T-helper 1 cell treated with Interleukin-12 subunit alpha and Interleukin-12 subunit beta and Interleukin-4 antibody, amounts not matched to agents 30 μg/mL and 1 μg/mL, for 36 hours (primary cell): ENCODE data around the gene DOK4.
"Not testable (repeated sequence)": the region's sequence is repeated elsewhere in the genome, so short reads cannot be mapped to it uniquely, and the experiment has no call there.

Experiments used
- H3K27ac Mint-ChIP-seq: one replicate; pipeline ENCODE4 v1.8.0; 2021; ENCODE audit warnings: mild to moderate bottlenecking, mixed read lengths
- H3K27me3 Mint-ChIP-seq: one replicate; pipeline ENCODE4 v1.8.0; 2021; ENCODE audit warnings: low read depth, mixed read lengths
- H3K36me3 Mint-ChIP-seq: one replicate; pipeline ENCODE4 v1.8.0; 2021; ENCODE audit warnings: low read depth, mixed read lengths
- H3K4me1 Mint-ChIP-seq: one replicate; pipeline ENCODE4 v1.8.0; 2021; ENCODE audit warnings: low read depth, mixed read lengths
- H3K4me3 Mint-ChIP-seq: one replicate; pipeline ENCODE4 v1.8.0; 2021; ENCODE audit warnings: mild to moderate bottlenecking, moderate library complexity, mixed read lengths
- H3K9me3 Mint-ChIP-seq: one replicate; pipeline ENCODE4 v1.8.0; 2021; ENCODE audit warnings: mixed read lengths

Gene DOK4

GRCh38 chr16:57500578-57501111, 14.4 kb upstream of the DOK4 start:
- H3K9me3 Mint-ChIP-seq: no peaks in the 10 kb centered on the region
- no peaks in the 10 kb centered on the region for H3K27me3 Mint-ChIP-seq
- H3K36me3 Mint-ChIP-seq: no peaks in the 10 kb centered on the region
- H3K4me3 Mint-ChIP-seq: no peak overlapping the region
- H3K27ac Mint-ChIP-seq: no peak overlapping the region
- H3K4me1 Mint-ChIP-seq: peaks cover 11% of the 10 kb centered on the region

- not testable (repeated sequence) for H3K9me3 Mint-ChIP-seq, H3K27me3 Mint-ChIP-seq, H3K4me3 Mint-ChIP-seq, H3K27ac Mint-ChIP-seq, H3K36me3 Mint-ChIP-seq
- H3K4me1 Mint-ChIP-seq: peaks cover 11% of the 10 kb centered on the region
Measured at GRCh38 chr16:57499941-57500340, 13.6 kb upstream of the DOK4 start.

GRCh38 chr16:57498031-57498430, 11.7 kb upstream of the DOK4 start:
- Mint-ChIP-seq H3K4me1 (peaks cover 11% of the 10 kb centered on the region), H3K36me3 (no peaks in the 10 kb centered on the region), H3K27ac (no peak overlapping the region), H3K4me3 (no peak overlapping the region), H3K27me3 (peaks cover 9% of the 10 kb centered on the region), H3K9me3 (no peaks in the 10 kb centered on the region)

DNA sequence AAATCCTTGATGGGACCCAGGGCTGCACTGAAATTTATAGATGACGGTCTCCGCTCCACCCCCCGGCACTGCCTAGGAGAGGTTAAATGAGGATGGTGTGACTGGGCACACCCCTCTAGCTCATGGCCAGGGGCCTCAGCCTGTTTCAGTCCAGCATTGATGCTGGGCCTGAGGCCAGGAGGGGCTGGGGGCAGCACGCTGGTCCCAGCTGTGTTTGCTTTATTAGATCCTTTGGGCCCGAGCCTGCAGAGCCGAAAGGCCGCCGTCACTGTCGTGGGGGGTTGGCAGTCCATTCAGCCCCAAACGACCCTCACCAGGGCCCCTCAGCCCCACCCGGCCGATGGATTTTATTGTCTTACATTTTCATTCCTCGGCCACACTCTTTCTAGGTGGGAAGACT, 10.8 kb upstream of the DOK4 start:
- Mint-ChIP-seq H3K36me3 (no peaks in the 10 kb centered on the region), H3K4me1 (peaks cover 11% of the 10 kb centered on the region), H3K27me3 (peaks cover 12% of the 10 kb centered on the region), H3K4me3 (no peak overlapping the region), H3K27ac (no peak overlapping the region), H3K9me3 (no peaks in the 10 kb centered on the region)

GRCh38 chr16:57493767-57494166, 7.5 kb upstream of the DOK4 start:
- H3K4me1 Mint-ChIP-seq: no peaks in the 10 kb centered on the region
- no peaks in the 10 kb centered on the region for H3K36me3 Mint-ChIP-seq
- H3K4me3 Mint-ChIP-seq: no peak overlapping the region
- no peak overlapping the region for H3K27ac Mint-ChIP-seq
- no peaks in the 10 kb centered on the region for H3K9me3 Mint-ChIP-seq
- peaks cover 16% of the 10 kb centered on the region for H3K27me3 Mint-ChIP-seq

GRCh38 chr16:57489229-57489628, 2.9 kb upstream of the DOK4 start:
- H3K4me1 Mint-ChIP-seq: peaks cover 10% of the 10 kb centered on the region
- H3K27ac Mint-ChIP-seq: no peak overlapping the region
- H3K36me3 Mint-ChIP-seq: no peaks in the 10 kb centered on the region

DNA sequence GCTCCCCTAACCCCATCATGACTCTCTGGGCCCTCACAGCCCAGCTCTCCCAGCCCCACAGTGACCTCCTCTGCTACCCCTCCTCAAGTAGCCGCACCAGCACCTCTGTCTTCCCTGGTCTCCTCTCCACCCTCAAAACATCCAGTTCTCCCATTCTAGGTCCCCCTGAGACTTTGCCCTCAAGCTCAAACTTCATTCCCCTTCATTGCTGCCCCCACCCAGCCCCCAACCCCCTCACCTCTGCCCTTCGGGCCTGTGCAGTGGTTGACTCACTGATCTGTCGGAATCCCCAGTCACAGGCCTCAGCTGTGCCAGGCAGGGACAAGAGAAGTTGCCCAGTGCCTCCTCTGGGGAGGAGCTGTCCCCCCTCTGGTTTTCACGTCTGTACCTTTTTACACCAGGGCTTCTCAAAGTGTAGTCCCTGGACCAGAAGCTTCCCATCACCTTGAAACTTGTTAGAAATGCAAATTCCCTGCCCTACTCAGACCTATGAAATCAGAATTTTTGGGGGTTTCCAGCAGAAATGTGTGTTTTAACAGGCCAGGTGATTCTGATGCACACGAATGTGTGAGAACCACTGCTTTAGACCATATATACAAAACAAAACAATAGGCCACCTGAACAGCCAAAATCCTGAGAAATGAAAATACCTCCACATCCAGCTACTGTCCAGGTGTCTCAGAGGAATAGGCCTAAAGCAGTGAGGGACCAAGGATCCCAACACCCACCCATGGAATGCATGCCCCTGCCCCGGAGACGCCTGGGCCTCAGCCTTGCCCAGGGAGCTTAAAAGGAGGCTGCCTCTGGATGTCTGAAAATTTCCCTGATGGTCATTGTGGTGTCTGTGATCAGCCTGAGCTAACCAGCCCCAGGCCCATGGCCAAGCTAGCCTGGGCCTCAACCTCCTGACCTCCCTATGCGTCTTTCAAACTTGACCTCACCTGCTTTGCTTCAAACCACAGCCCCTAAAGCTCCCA, 853 bp upstream of the DOK4 start:
- no peaks in the 10 kb centered on the region for H3K9me3 Mint-ChIP-seq

More at GRCh38 chr16:57489229-57489628, 2.9 kb upstream of the DOK4 start:
- no peak overlapping the region for H3K4me3 Mint-ChIP-seq
- peaks cover 21% of the 10 kb centered on the region for H3K27me3 Mint-ChIP-seq
- no peaks in the 10 kb centered on the region for H3K9me3 Mint-ChIP-seq

DNA sequence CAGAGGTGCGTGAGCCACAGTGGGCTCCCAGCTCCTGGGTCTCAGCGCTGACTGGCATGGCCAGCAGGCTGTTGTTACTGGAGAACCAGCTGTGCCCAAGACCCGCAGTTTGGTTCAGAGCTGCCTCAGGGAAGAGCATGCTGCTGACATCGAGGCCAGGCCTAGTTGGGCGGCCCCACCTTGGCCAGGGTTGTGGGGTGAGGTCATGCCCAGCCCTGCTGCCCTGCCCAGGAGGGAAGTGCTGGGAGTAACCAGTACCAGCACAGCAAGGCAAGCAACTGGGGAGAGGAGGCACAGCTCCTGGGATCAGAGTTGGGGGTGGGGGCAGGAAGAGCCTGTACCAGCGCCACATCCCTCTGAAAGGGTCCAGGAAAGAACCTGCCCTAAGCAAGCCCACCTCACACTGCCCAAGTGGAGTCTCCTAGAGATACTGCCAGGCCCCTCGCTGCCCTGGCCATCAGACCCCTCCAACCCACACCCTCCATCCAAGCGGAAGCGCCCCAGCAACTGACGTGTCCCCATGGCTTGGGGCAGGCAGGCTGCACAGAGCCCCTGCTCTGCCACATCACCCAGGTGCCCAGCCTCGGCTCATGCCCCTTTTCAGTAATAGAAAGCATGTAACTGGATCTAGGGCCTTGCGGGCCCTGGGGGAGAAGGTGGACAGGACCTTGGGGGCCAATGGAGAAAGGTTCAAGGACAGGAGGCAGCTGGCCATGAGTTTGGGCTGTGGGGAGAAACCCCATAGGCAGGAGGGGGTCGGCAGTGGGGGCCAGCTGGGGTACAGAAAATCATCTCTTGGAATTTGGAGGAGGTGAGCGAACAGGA, 990 bp downstream of the DOK4 start:
- no peak overlapping the region for H3K27ac Mint-ChIP-seq
- no peaks in the 10 kb centered on the region for H3K36me3 Mint-ChIP-seq

More for the DNA sequence above, 853 bp upstream of the DOK4 start:
- H3K36me3 Mint-ChIP-seq: no peaks in the 10 kb centered on the region
- peaks cover 13% of the 10 kb centered on the region for H3K27me3 Mint-ChIP-seq
- peaks cover 10% of the 10 kb centered on the region for H3K4me1 Mint-ChIP-seq
- peak overlapping the region; percentile 59 for H3K27ac Mint-ChIP-seq
- H3K4me3 Mint-ChIP-seq: peak overlapping the region; percentile 78

GRCh38 chr16:57484515-57485005, 1.7 kb downstream of the DOK4 start:
- no peaks in the 10 kb centered on the region for H3K36me3 Mint-ChIP-seq
- peaks cover 8% of the 10 kb centered on the region for H3K27me3 Mint-ChIP-seq
- peaks cover 10% of the 10 kb centered on the region for H3K4me1 Mint-ChIP-seq
- no peaks in the 10 kb centered on the region for H3K9me3 Mint-ChIP-seq
- H3K27ac Mint-ChIP-seq: no peak overlapping the region
- no peak overlapping the region for H3K4me3 Mint-ChIP-seq

More for the DNA sequence above, 990 bp downstream of the DOK4 start:
- Mint-ChIP-seq H3K4me3 (peak overlapping the region; percentile 82), H3K9me3 (no peaks in the 10 kb centered on the region), H3K4me1 (peaks cover 10% of the 10 kb centered on the region), H3K27me3 (peaks cover 8% of the 10 kb centered on the region)

DNA sequence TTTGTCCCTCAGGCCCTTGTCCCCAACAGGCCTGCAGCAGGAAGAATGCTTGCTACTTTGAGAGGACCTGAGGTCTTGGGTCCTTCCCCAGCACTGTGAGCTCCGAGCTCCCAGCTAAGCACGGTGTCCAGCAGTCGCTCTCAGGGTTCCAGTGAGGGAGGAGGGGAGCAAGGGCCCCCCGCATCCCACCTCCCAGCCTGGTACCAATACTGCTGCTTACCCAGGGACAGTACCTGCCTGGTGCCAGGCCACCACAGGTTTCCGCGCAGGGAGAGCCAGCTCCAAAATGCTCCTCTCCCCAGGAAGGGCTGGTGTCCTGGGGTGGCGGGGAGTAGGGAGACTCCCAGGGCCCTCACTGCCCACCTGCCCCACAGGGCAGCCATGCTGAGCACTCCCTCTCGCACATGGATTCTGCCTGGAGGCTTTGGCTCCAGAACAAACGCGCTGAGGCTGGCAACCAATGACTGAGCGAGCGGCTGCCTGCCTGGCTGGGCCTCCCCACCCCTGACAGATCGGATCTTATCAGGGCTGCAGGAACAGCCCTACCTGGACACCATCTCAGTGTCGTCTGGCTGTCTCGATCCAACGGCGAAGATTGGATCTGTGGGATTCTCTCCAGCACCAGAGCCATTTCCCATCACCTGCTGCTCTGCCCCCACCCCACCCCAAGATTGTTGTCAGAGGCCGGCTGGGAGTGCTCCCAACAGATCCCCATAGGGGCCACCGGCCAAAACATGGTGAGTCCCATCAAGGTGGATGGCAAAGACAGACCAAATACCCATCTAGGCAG, 2.4 kb downstream of the DOK4 start:
- no peaks in the 10 kb centered on the region for H3K36me3 Mint-ChIP-seq
- H3K4me1 Mint-ChIP-seq: peaks cover 13% of the 10 kb centered on the region
- H3K4me3 Mint-ChIP-seq: no peak overlapping the region
- H3K27me3 Mint-ChIP-seq: peaks cover 8% of the 10 kb centered on the region
- no peaks in the 10 kb centered on the region for H3K9me3 Mint-ChIP-seq
- no peak overlapping the region for H3K27ac Mint-ChIP-seq

- Mint-ChIP-seq H3K27ac (no peak overlapping the region), H3K27me3 (peaks cover 12% of the 10 kb centered on the region), H3K4me3 (no peak overlapping the region), H3K36me3 (no peaks in the 10 kb centered on the region), H3K4me1 (peaks cover 13% of the 10 kb centered on the region), H3K9me3 (no peaks in the 10 kb centered on the region)
Measured at GRCh38 chr16:57482845-57483545, 3.3 kb downstream of the DOK4 start.

DNA sequence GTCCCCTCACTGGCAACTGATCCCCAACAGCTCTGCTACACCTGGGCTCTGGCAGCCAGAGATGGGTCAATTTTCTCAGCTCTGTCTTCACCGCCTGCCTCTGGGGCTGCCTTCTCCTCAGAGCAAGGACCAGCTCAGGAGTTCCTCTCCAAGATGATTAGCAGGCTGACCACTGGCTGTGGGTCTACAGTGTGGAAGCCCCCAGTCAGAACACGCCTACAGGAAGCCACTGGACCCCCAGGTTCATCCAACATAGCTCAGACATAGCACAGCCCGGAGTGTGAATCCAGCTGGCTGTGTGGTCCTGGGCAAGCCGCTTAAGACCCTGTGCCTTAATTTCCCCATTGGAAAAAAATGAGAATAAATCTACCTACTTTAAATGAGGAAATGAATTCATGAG, 4.9 kb downstream of the DOK4 start:
- H3K4me1 Mint-ChIP-seq: peaks cover 9% of the 10 kb centered on the region
- H3K9me3 Mint-ChIP-seq: no peaks in the 10 kb centered on the region
- no peak overlapping the region for H3K27ac Mint-ChIP-seq
- H3K4me3 Mint-ChIP-seq: no peak overlapping the region
- H3K27me3 Mint-ChIP-seq: peaks cover 12% of the 10 kb centered on the region
- no peaks in the 10 kb centered on the region for H3K36me3 Mint-ChIP-seq

DNA sequence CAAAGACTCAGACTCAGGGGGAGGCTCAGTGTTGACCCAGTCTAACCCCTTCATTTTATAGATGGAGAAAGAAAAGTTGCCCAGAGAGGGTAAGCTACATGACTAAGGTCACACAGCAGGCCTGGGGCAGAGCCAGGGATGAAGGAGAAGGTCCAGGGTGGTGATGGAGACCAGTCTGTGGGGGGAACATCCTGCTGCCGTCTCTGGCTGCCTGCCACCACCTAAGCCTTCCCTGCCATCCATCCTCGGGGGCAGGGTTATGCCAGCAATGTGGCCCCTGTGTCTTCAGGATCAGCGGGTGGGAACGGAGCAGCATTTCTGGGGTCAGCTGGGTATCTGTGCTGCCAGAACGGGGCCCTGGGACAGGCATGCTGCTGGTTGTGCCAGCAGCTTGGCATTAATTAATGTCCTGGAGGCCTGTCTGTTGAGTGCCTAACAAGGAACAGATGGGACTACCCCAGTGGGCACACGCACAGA, 5.5 kb downstream of the DOK4 start:
- H3K36me3 Mint-ChIP-seq: no peaks in the 10 kb centered on the region
- H3K4me3 Mint-ChIP-seq: no peak overlapping the region
- peaks cover 14% of the 10 kb centered on the region for H3K4me1 Mint-ChIP-seq
- H3K27me3 Mint-ChIP-seq: peaks cover 11% of the 10 kb centered on the region
- H3K9me3 Mint-ChIP-seq: no peaks in the 10 kb centered on the region
- H3K27ac Mint-ChIP-seq: no peak overlapping the region
